ENCODE results near the gene FAAH2.

DNA sequence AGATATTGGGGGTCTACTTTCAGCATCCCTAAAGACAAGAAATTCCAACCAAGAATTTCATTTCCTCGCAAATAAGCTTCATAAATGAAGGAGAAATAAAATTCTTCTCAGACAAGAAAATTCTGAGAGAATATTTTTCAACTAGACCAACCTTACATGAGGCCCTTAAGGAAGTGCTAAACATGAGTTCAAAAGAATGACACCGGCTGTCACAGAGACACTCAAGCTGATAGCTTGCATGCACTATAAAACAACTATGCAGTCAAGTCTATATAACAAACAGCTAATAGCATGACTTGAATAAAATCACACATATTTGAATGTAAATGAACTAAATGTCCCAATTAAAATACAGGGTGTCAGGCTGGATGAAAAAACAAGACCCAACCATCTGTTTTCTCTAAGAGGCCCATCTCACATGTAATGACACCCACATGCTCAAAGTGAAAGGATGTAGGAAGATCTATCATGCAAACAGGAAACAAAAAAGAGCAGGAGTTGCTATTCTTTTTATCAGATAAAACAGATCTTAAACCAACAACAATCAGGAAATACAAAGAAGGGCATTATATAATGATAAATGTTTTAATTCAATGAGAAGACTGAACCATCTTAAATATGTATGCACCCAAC is 27.2 kb downstream of the FAAH2 start:
- TF ChIP-seq, protein P1, sequence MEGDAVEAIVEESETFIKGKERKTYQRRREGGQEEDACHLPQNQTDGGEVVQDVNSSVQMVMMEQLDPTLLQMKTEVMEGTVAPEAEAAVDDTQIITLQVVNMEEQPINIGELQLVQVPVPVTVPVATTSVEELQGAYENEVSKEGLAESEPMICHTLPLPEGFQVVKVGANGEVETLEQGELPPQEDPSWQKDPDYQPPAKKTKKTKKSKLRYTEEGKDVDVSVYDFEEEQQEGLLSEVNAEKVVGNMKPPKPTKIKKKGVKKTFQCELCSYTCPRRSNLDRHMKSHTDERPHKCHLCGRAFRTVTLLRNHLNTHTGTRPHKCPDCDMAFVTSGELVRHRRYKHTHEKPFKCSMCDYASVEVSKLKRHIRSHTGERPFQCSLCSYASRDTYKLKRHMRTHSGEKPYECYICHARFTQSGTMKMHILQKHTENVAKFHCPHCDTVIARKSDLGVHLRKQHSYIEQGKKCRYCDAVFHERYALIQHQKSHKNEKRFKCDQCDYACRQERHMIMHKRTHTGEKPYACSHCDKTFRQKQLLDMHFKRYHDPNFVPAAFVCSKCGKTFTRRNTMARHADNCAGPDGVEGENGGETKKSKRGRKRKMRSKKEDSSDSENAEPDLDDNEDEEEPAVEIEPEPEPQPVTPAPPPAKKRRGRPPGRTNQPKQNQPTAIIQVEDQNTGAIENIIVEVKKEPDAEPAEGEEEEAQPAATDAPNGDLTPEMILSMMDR (IDR thresholded peaks at IDR 0.05; ENCODE audit: insufficient read depth, low read length), result no peak
- TF ChIP-seq, protein P2, sequence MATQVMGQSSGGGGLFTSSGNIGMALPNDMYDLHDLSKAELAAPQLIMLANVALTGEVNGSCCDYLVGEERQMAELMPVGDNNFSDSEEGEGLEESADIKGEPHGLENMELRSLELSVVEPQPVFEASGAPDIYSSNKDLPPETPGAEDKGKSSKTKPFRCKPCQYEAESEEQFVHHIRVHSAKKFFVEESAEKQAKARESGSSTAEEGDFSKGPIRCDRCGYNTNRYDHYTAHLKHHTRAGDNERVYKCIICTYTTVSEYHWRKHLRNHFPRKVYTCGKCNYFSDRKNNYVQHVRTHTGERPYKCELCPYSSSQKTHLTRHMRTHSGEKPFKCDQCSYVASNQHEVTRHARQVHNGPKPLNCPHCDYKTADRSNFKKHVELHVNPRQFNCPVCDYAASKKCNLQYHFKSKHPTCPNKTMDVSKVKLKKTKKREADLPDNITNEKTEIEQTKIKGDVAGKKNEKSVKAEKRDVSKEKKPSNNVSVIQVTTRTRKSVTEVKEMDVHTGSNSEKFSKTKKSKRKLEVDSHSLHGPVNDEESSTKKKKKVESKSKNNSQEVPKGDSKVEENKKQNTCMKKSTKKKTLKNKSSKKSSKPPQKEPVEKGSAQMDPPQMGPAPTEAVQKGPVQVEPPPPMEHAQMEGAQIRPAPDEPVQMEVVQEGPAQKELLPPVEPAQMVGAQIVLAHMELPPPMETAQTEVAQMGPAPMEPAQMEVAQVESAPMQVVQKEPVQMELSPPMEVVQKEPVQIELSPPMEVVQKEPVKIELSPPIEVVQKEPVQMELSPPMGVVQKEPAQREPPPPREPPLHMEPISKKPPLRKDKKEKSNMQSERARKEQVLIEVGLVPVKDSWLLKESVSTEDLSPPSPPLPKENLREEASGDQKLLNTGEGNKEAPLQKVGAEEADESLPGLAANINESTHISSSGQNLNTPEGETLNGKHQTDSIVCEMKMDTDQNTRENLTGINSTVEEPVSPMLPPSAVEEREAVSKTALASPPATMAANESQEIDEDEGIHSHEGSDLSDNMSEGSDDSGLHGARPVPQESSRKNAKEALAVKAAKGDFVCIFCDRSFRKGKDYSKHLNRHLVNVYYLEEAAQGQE (IDR thresholded peaks at IDR 0.05; ENCODE audit: insufficient replicate concordance, low read depth), result no peak
